ENCODE measurements around the gene SPEG. TPM values are rescaled to one million over a fixed set of nuclear protein-coding genes. Genes with fewer than 3 reads are reported as not detected.
A peak's percentile ranks its signal among the peaks of the same experiment; 100 is the strongest.

SPEG gene
- total and polyA plus RNA-seq, 4 experiments from 2014 or later, result 0.15 to 9.0 (median 4.5) TPM

DNA sequence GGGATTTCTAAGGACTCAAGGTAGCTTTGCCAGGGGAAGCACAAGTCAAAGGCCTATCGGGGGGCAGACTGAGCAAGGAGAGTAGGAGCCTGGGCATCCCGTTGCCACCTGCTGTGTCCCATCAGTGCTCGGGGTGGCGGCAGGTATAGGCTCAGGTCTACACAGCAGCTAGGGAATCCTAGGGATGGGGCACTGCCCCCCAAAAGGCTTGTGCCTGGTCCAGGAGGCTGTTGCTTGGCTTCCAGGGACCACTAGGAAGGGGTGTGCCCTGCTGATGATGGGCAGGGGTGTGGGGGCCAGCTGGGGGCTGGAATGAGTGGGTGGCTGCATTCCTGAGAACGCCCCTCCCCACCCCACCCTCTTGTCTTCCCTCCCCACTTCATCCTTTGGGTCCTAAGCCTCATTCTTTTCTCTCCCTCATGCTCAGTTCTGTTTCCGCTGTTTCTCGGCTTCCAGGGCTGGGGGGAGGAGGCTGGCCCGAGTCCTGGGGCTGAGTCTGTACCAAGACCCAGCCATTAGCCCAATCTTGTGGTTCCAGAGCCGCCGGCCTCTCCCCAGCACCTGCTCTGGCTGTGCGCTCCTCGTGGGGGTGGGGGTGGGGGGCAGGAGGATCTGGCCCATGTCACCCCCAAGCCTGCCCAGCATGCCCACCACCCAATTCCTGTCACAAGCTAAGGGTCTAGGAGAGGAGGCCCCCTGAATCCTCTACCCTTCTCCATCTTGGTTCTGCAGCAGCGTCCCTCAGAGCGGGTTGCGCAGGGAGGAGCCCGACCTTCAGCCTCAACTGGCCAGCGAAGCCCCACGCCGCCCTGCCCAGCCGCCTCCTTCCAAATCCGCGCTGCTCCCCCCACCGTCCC lies 12.8 kb downstream of the SPEG start:
- intact Hi-C loops (cut with micrococcal nuclease), result no loop called here
- POLR2A ChIA-PET (ENCODE audit: partially characterized antibody), result no interaction called here
- Mint-ChIP-seq H3K36me3 (no peaks in the 10 kb centered on the region), H3K4me3 (no peak overlapping the region), H3K4me1 (peaks cover 3 to 13% (median 6%) of the 10 kb centered on the region in 4 donors), H3K9me3 (no peaks in the 10 kb centered on the region), H3K27ac (peak overlapping the region in 1 of 7 donors; percentile 29), H3K27me3 (peaks cover 10 to 26% of the 10 kb centered on the region in 2 donors)
- no peaks in the 10 kb centered on the region for H3K9me3 ChIP-seq (ENCODE audit: control insufficient read depth in 1 of 2, low read length in 2 of 2)
- H3K27me3 ChIP-seq (ENCODE audit: insufficient read depth, low read length), result peaks cover 3% of the 10 kb centered on the region
- CTCF ChIA-PET (ENCODE audit: partially characterized antibody), result interaction anchor here (0.6 to 1.3 kb wide), 3 partner anchors 12 to 82 kb away, joined by 4 to 5 read pairs (median 5); no protein-coding TSS in a partner anchor
- no peak for DNase-seq
- H3K4me1 ChIP-seq (ENCODE audit: insufficient read depth, low read length), result no peaks in the 10 kb centered on the region
- H3K27ac ChIP-seq (ENCODE audit: low read depth, low read length), result no peak overlapping the region
- H3K4me3 ChIP-seq (ENCODE audit: low read length in 2 of 2), result no peak overlapping the region
- no peaks in the 10 kb centered on the region for H3K36me3 ChIP-seq (ENCODE audit: insufficient read depth, low read length)

DNA sequence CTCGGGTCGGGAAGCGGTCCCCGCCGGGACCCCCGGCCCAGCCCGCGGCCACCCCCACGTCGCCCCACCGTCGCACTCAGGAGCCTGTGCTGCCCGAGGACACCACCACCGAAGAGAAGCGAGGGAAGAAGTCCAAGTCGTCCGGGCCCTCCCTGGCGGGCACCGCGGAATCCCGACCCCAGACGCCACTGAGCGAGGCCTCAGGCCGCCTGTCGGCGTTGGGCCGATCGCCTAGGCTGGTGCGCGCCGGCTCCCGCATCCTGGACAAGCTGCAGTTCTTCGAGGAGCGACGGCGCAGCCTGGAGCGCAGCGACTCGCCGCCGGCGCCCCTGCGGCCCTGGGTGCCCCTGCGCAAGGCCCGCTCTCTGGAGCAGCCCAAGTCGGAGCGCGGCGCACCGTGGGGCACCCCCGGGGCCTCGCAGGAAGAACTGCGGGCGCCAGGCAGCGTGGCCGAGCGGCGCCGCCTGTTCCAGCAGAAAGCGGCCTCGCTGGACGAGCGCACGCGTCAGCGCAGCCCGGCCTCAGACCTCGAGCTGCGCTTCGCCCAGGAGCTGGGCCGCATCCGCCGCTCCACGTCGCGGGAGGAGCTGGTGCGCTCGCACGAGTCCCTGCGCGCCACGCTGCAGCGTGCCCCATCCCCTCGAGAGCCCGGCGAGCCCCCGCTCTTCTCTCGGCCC lies 13.6 kb downstream of the SPEG start:
- peaks cover 10 to 31% of the 10 kb centered on the region in 2 donors for H3K27me3 Mint-ChIP-seq
- DNase-seq, result no peak

DNA sequence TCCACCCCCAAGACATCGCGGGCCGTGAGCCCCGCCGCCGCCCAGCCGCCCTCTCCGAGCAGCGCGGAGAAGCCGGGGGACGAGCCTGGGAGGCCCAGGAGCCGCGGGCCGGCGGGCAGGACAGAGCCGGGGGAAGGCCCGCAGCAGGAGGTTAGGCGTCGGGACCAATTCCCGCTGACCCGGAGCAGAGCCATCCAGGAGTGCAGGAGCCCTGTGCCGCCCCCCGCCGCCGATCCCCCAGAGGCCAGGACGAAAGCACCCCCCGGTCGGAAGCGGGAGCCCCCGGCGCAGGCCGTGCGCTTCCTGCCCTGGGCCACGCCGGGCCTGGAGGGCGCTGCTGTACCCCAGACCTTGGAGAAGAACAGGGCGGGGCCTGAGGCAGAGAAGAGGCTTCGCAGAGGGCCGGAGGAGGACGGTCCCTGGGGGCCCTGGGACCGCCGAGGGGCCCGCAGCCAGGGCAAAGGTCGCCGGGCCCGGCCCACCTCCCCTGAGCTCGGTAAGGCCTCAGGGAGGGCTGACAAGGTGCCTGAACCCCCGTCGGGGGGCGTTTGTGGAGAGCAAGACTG lies 14.2 kb downstream of the SPEG start:
- ChIA-PET CTCF (ENCODE audit: partially characterized antibody) (no interaction called here), POLR2A (ENCODE audit: partially characterized antibody) (no interaction called here)
- no peak overlapping the region for H3K4me3 ChIP-seq (ENCODE audit: low read length in 2 of 2)
- no peak overlapping the region for H3K4me3 Mint-ChIP-seq
- no peaks in the 10 kb centered on the region for H3K36me3 ChIP-seq (ENCODE audit: insufficient read depth, low read length)
- peaks cover 11 to 33% of the 10 kb centered on the region in 2 donors for H3K27me3 Mint-ChIP-seq
- H3K27ac ChIP-seq (ENCODE audit: low read depth, low read length), result no peak overlapping the region
- H3K9me3 Mint-ChIP-seq, result no peaks in the 10 kb centered on the region
- no peaks in the 10 kb centered on the region for H3K4me1 ChIP-seq (ENCODE audit: insufficient read depth, low read length)
- no peaks in the 10 kb centered on the region for H3K36me3 Mint-ChIP-seq
- H3K4me1 Mint-ChIP-seq, result peaks cover 0 to 5% (median 0%) of the 10 kb centered on the region in 4 donors
- no peak overlapping the region for H3K27ac Mint-ChIP-seq
- intact Hi-C loops (cut with micrococcal nuclease), result no loop called here
- DNase-seq, result no peak
- H3K9me3 ChIP-seq (ENCODE audit: control insufficient read depth in 1 of 2, low read length in 2 of 2), result no peaks in the 10 kb centered on the region
- peaks cover 3% of the 10 kb centered on the region for H3K27me3 ChIP-seq (ENCODE audit: insufficient read depth, low read length)

More for the DNA sequence above, 13.6 kb downstream of the SPEG start:
- intact Hi-C loops (cut with micrococcal nuclease), result no loop called here
- H3K36me3 ChIP-seq (ENCODE audit: insufficient read depth, low read length), result no peaks in the 10 kb centered on the region
- no peaks in the 10 kb centered on the region for H3K9me3 ChIP-seq (ENCODE audit: control insufficient read depth in 1 of 2, low read length in 2 of 2)
- H3K27me3 ChIP-seq (ENCODE audit: insufficient read depth, low read length), result peaks cover 3% of the 10 kb centered on the region
- no peaks in the 10 kb centered on the region for H3K36me3 Mint-ChIP-seq
- no peak overlapping the region for H3K4me3 Mint-ChIP-seq
- H3K27ac Mint-ChIP-seq, result no peak overlapping the region
- H3K27ac ChIP-seq (ENCODE audit: low read depth, low read length), result no peak overlapping the region
- CTCF ChIA-PET (ENCODE audit: partially characterized antibody), result no interaction called here
- H3K4me1 Mint-ChIP-seq, result peaks cover 0 to 5% (median 0%) of the 10 kb centered on the region in 4 donors
- no peaks in the 10 kb centered on the region for H3K4me1 ChIP-seq (ENCODE audit: insufficient read depth, low read length)
- H3K4me3 ChIP-seq (ENCODE audit: low read length in 2 of 2), result no peak overlapping the region
- POLR2A ChIA-PET (ENCODE audit: partially characterized antibody), result no interaction called here
- no peaks in the 10 kb centered on the region for H3K9me3 Mint-ChIP-seq

DNA sequence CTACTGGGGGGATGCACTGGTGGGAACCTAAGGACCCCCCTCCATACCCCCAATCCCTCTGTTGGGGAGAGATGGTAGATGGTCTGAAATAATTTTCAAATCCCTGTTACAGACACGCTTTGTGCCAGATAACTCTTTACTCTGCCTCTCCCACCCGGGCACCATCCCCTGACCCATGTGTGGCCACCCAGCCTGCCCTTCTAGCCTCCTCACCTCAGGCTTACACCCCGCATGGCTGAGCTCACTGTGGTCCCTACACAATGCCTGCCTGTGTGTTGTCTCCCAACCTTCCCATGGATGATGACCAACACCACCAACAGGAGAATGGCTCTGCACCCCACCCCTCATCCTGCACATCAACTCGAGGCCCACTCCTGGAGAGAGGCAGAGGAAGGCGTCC lies 15.0 kb downstream of the SPEG start:
- Histone ChIP-seq H3K36me3 (ENCODE audit: insufficient read depth, low read length) (no peaks in the 10 kb centered on the region), H3K27me3 (ENCODE audit: insufficient read depth, low read length) (peaks cover 3% of the 10 kb centered on the region), H3K4me1 (ENCODE audit: insufficient read depth, low read length) (no peaks in the 10 kb centered on the region), H3K4me3 (ENCODE audit: low read length in 2 of 2) (no peak overlapping the region), H3K27ac (ENCODE audit: low read depth, low read length) (no peak overlapping the region), H3K9me3 (ENCODE audit: control insufficient read depth in 1 of 2, low read length in 2 of 2) (no peaks in the 10 kb centered on the region)
- Mint-ChIP-seq H3K4me1 (peaks cover 0 to 5% (median 0%) of the 10 kb centered on the region in 4 donors), H3K27me3 (peaks cover 11 to 30% of the 10 kb centered on the region in 2 donors), H3K36me3 (no peaks in the 10 kb centered on the region), H3K4me3 (peak overlapping the region in 4 of 8 donors; percentile 1 to 52 (median 22)), H3K9me3 (no peaks in the 10 kb centered on the region), H3K27ac (no peak overlapping the region)
- no peak for DNase-seq
- CTCF ChIA-PET (ENCODE audit: partially characterized antibody), result no interaction called here
- POLR2A ChIA-PET (ENCODE audit: partially characterized antibody), result no interaction called here
- intact Hi-C loops (cut with micrococcal nuclease), result no loop called here

DNA sequence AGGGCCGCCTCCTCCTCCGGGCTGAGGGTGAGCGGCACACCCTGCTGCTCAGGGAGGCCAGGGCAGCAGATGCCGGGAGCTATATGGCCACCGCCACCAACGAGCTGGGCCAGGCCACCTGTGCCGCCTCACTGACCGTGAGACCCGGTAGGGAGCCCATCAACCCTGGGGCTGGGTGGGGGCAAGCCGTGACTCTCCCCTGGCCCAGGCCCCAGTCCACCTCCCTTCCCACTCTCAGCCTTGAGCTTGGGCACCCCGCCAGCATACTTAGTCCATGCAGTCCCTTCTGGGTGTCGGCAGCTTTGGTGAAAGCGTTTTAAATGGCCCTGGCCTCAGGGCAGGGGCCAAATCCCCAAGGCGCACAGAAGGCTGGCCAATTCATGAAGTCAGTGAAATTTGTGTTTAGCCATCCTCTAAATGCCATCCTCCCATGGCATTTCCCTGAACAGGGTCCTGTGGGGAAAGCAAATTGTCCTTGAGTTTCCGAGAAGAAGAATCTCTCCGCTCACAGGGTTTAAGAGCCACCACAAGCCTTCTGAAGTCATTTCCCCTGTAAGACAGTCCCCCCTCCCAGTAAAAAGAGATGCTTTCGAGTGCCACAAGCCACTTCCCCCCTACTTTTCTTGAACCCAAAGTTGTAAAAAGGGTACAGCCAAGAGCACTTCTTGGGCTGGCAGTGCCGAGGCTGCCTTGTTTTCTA lies 17.2 kb downstream of the SPEG start:
- Histone ChIP-seq H3K36me3 (ENCODE audit: insufficient read depth, low read length) (no peaks in the 10 kb centered on the region), H3K4me1 (ENCODE audit: insufficient read depth, low read length) (no peaks in the 10 kb centered on the region), H3K9me3 (ENCODE audit: control insufficient read depth in 1 of 2, low read length in 2 of 2) (no peaks in the 10 kb centered on the region), H3K27ac (ENCODE audit: low read depth, low read length) (no peak overlapping the region), H3K4me3 (ENCODE audit: low read length in 2 of 2) (no peak overlapping the region), H3K27me3 (ENCODE audit: insufficient read depth, low read length) (peaks cover 3% of the 10 kb centered on the region)
- H3K27me3 Mint-ChIP-seq, result peaks cover 7 to 29% of the 10 kb centered on the region in 2 donors
- no peak overlapping the region for H3K27ac Mint-ChIP-seq
- no peaks in the 10 kb centered on the region for H3K36me3 Mint-ChIP-seq
- ChIA-PET CTCF (ENCODE audit: partially characterized antibody) (no interaction called here), POLR2A (ENCODE audit: partially characterized antibody) (no interaction called here)
- H3K9me3 Mint-ChIP-seq, result no peaks in the 10 kb centered on the region
- no peak overlapping the region for H3K4me3 Mint-ChIP-seq
- peaks cover 0 to 5% (median 0%) of the 10 kb centered on the region in 4 donors for H3K4me1 Mint-ChIP-seq
- no peak for DNase-seq
- intact Hi-C loops (cut with micrococcal nuclease), result no loop called here

DNA sequence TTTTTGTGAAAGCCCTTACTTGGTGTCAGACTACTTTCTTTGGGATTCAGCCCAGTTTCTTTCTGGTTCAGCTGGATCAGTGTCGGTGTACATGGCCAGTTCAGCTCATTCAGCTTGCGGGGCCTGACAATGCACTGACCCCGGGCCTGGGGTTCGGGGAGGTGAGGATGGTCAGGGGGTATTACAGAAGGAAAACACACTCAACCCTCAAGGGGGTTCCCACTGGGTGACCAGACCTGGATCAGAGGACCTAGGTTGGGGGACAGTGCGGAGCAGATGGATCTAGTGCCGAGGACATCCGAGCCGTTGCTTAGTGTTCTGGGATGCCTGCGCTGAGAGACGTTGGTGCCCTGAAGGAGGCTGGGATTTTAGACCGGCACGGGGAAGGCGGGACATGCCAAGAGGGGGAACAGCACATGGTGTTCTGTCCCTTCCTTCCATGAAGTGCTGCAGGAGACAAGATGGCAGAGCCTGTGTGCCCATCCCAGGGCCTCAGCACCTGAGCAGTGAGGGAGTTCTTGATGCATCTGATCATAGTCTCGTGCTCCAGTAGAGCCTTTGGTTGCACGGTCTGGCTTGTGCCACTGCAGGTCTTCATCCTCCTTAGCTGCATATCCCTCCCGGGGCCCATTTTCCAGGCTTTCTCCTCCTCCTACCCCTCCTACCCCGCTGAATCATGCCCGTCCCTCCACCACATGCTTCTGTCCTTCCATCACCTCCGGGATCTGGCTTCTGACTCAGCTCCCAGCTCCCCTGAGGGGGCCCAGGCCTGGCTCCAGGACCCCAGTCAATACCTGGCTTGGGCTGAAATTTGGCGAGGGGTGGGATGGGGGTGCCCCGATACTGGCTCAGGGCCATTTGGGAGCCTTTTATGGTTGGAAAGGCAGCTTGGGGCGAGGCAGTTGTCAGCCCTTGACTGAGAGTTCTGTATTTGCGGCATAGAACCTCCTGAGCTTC lies 18.0 kb downstream of the SPEG start:
- Mint-ChIP-seq H3K36me3 (no peaks in the 10 kb centered on the region), H3K27ac (peak overlapping the region in 1 of 7 donors; percentile 12), H3K4me3 (no peak overlapping the region), H3K4me1 (peaks cover 0 to 7% (median 1%) of the 10 kb centered on the region in 4 donors), H3K9me3 (no peaks in the 10 kb centered on the region), H3K27me3 (peaks cover 6 to 26% of the 10 kb centered on the region in 2 donors)
- DNase-seq, result peak in 1 of 5 donors; percentile 1
- Histone ChIP-seq H3K27ac (ENCODE audit: low read depth, low read length) (no peak overlapping the region), H3K9me3 (ENCODE audit: control insufficient read depth in 1 of 2, low read length in 2 of 2) (no peaks in the 10 kb centered on the region), H3K27me3 (ENCODE audit: insufficient read depth, low read length) (peaks cover 3% of the 10 kb centered on the region), H3K4me3 (ENCODE audit: low read length in 2 of 2) (no peak overlapping the region), H3K4me1 (ENCODE audit: insufficient read depth, low read length) (no peaks in the 10 kb centered on the region), H3K36me3 (ENCODE audit: insufficient read depth, low read length) (no peaks in the 10 kb centered on the region)
- intact Hi-C loops (cut with micrococcal nuclease), result no loop called here
- CTCF ChIA-PET (ENCODE audit: partially characterized antibody), result interaction anchor here (0.6 to 1.7 kb wide), 3 partner anchors 10 to 448 kb away, joined by 3 to 6 read pairs (median 3); no protein-coding TSS in a partner anchor
- POLR2A ChIA-PET (ENCODE audit: partially characterized antibody), result no interaction called here
